Measurements from ENCODE around the gene ETV7.

ETV7 gene

DNA sequence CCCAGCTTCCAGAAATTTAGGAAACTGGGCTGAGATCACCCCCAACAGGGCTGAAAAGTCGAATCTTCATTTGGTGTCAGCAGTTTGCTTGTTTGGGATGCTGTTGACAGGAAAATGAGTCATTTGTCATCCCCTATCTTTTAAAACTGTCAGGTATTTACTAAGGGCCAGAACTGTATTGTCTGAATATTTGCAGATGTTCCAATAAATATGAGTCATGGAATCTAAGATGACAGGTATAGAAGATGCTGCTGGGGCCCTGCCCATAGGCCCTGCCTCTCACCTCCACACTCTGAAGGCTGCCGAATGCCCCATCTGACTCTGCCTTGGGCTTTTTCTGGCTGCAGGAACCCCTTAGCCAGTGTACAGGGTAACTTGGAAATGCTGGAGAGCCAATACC is 3.9 kb downstream of the ETV7 start:
- no peak overlapping the region for H3K4me3 ChIP-seq (ENCODE audit: low read depth, low read length)
- H3K27me3 ChIP-seq (ENCODE audit: control insufficient read depth, insufficient read depth, low read length) = peaks cover 35% of the 10 kb centered on the region
- no peak overlapping the region for H3K9ac ChIP-seq (ENCODE audit: low read length)
- H3K27ac ChIP-seq (ENCODE audit: low read depth, low read length) = no peak overlapping the region
- H3K9me3 ChIP-seq (ENCODE audit: control insufficient read depth, insufficient read depth, low read depth, low read length) = no peaks in the 10 kb centered on the region
- 0 out of 2 replicates have a peak, but pooled peaks cover 6% of the 10 kb centered on the region for H3K4me1 ChIP-seq (ENCODE audit: control insufficient read depth, insufficient read depth, low read length)
- no peaks in the 10 kb centered on the region for H3K36me3 ChIP-seq (ENCODE audit: control insufficient read depth, insufficient read depth, low read length)

DNA sequence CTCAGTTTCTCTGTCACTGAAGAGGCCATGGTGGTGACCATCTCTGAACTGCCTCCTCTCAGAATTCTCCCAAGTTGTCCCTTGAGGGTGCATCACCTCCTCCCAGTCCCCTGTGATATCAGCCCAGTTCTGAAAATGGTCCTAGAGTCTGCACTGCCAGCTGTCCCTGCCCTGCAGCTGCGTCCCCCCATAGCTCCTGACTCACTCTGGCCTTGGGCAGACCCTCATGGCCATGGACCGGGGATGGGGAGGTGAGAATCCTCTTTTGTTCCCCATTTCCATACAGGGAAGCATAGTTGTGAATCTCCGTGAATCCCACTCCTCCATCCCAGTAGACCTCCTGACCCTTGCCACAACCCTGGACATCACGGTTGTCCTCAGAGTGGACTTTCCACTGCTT is 4.5 kb downstream of the ETV7 start:
- H3K27ac ChIP-seq (ENCODE audit: low read depth, low read length) = no peak overlapping the region
- no peaks in the 10 kb centered on the region for H3K9me3 ChIP-seq (ENCODE audit: control insufficient read depth, insufficient read depth, low read depth, low read length)
- 0 out of 2 replicates have a peak, but pooled peaks cover 3% of the 10 kb centered on the region for H3K4me1 ChIP-seq (ENCODE audit: control insufficient read depth, insufficient read depth, low read length)
- H3K4me3 ChIP-seq (ENCODE audit: low read depth, low read length) = no peak overlapping the region
- peaks cover 29% of the 10 kb centered on the region for H3K27me3 ChIP-seq (ENCODE audit: control insufficient read depth, insufficient read depth, low read length)
- no peaks in the 10 kb centered on the region for H3K36me3 ChIP-seq (ENCODE audit: control insufficient read depth, insufficient read depth, low read length)
- H3K9ac ChIP-seq (ENCODE audit: low read length) = no peak overlapping the region

DNA sequence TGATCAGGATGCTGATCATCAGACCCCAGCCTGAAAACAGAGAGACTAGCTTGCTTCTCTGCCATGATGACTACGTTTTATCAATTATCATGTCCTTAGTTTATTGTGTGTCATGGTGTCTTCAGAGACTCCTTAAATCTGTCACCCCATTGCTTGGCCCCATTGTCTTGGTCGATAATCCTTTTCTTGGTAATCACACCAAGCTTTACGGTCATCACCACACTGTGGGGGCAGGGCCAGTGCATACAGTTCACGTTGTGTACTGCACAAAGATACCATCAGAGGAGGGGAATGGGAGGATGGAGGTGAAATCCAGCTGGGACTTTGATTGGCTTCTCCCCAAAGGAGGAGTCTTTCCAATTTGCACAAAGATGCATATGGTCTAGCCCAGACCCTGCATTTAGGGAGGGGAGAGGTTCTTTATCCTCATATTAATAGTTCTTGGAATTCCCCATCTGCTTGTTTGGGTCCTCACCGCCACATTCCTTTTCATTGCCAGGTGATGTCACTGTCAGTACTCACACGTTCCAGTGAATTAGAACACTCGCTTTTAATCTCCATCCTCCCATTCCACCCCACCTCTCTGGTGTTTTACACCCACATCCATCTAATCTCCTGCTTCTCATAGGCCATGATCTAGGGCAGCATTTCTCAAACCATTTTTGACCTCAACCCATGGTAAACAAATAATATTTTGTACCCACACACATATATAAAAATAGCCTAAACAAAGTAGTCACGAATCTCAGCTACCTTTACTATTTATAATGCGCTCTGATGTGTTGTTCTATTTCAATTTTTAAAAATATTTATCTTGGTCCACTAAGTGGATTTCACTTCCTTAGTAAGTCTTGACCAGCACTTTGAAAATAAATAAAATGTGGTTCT is 5.7 kb downstream of the ETV7 start:
- no peaks in the 10 kb centered on the region for H3K36me3 ChIP-seq (ENCODE audit: control insufficient read depth, insufficient read depth, low read length)
- peaks cover 2% of the 10 kb centered on the region; the same call in 1 of the 2 replicates for H3K4me1 ChIP-seq (ENCODE audit: control insufficient read depth, insufficient read depth, low read length)
- no peaks in the 10 kb centered on the region for H3K9me3 ChIP-seq (ENCODE audit: control insufficient read depth, insufficient read depth, low read depth, low read length)
- no peak overlapping the region for H3K4me3 ChIP-seq (ENCODE audit: low read depth, low read length)
- H3K9ac ChIP-seq (ENCODE audit: low read length) = no peak overlapping the region
- H3K27ac ChIP-seq (ENCODE audit: low read depth, low read length) = no peak overlapping the region
- H3K27me3 ChIP-seq (ENCODE audit: control insufficient read depth, insufficient read depth, low read length) = peaks cover 17% of the 10 kb centered on the region

DNA sequence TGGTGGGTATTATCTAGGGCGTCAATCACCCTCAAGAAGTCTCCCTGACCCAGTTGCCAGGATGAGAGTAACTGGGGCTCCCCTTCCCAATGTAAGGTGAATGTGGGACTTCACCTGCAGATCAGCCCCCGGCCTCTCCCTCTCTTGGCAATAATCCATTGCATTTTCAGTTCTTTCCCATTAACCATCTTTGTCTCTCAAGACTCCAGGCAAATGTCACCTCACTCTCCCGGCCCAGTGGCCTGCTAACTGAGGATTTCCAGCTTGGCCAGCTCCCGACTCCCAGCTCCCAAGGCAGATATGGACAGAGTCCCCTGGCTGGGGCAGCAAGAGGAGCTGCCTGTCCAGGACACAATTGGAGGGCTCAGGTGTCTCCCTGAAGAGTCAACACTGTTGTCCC is 7.3 kb downstream of the ETV7 start:
- no peak overlapping the region for H3K9ac ChIP-seq (ENCODE audit: low read length)
- H3K4me1 ChIP-seq (ENCODE audit: control insufficient read depth, insufficient read depth, low read length) = peaks cover 2% of the 10 kb centered on the region; the same call in 1 of the 2 replicates
- peaks cover 1% of the 10 kb centered on the region for H3K27me3 ChIP-seq (ENCODE audit: control insufficient read depth, insufficient read depth, low read length)
- H3K9me3 ChIP-seq (ENCODE audit: control insufficient read depth, insufficient read depth, low read depth, low read length) = no peaks in the 10 kb centered on the region
- H3K4me3 ChIP-seq (ENCODE audit: low read depth, low read length) = no peak overlapping the region
- H3K36me3 ChIP-seq (ENCODE audit: control insufficient read depth, insufficient read depth, low read length) = no peaks in the 10 kb centered on the region
- H3K27ac ChIP-seq (ENCODE audit: low read depth, low read length) = no peak overlapping the region

DNA sequence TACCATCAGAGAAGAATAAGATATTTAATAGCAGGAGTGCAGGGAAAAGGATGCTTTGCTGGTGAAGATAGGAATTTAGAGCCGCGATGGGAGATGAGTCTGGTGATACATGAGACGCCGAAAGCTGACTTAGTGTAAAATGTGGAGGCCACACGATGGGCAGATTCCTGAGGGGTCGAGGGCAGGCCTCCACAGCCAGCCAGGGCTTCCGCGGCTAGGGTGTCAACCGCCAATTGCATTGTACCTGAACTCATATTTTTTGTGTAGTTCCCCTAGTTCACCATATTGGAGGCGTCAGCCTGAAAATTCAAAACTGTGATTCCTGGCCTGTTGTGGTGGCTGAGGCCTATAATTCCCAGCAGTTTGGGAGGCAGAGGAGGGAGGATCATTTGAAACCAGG is 8.5 kb downstream of the ETV7 start:
- H3K27me3 ChIP-seq (ENCODE audit: control insufficient read depth, insufficient read depth, low read length) = no peaks in the 10 kb centered on the region
- H3K9ac ChIP-seq (ENCODE audit: low read length) = no peak overlapping the region
- H3K36me3 ChIP-seq (ENCODE audit: control insufficient read depth, insufficient read depth, low read length) = no peaks in the 10 kb centered on the region
- H3K27ac ChIP-seq (ENCODE audit: low read depth, low read length) = no peak overlapping the region
- H3K4me3 ChIP-seq (ENCODE audit: low read depth, low read length) = no peak overlapping the region
- H3K4me1 ChIP-seq (ENCODE audit: control insufficient read depth, insufficient read depth, low read length) = peaks cover 2% of the 10 kb centered on the region; the same call in 1 of the 2 replicates
- H3K9me3 ChIP-seq (ENCODE audit: control insufficient read depth, insufficient read depth, low read depth, low read length) = no peaks in the 10 kb centered on the region

DNA sequence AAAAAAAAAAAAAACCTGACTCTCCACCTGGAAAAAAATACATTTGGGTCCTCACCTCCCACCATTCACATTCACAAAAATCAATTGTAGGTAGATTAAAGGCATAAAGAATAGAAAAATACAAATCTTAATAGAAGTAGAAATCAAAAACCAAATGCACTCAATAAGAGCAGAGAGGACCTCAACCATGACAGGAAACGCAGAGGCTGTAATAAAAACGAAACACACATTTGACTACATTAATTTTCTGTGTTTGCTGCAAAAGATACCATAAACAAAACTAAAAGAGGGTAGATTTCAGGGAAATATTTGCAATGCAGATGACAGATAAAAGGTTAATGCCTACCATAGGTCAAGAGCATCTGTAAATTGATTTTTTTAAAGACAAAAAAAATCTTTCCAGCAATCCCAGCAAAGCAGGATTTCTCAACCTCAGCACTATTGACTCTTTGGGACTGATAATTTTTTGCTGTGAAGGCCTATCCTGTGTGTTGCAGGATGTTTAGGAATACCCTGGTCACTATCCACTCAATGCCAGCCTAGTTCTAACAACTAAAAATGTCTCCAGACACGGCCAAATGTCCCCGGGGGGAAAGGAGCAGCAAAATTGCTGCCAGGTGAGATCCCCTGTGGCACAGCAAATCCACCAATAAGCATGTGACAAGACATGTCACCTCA is 9.1 kb downstream of the ETV7 start:
- H3K4me1 ChIP-seq (ENCODE audit: control insufficient read depth, insufficient read depth, low read length) = peaks cover 6% of the 10 kb centered on the region; the same call in 1 of the 2 replicates
- H3K4me3 ChIP-seq (ENCODE audit: low read depth, low read length) = no peak overlapping the region

DNA sequence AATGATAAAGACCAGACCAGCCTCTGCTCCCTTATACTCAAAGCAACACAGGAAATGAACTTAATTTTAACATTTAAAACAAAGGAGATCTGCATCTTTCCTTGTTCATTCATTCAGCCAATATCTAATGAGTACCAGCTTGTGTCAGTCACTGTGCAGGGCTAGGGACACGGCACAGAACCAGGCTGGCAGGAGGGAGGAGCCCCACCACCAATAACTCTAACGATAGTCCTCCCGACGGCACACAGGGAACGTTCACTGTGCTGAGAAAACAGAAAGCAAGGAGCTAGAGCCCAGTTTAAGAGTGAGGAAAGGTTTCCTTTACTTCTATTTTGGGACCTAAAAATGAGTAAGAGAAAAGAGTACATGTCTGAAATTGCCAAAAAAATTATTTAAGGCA is 9.9 kb downstream of the ETV7 start:
- no peak overlapping the region for H3K9ac ChIP-seq (ENCODE audit: low read length)
- H3K4me3 ChIP-seq (ENCODE audit: low read depth, low read length) = no peak overlapping the region
- no peaks in the 10 kb centered on the region for H3K9me3 ChIP-seq (ENCODE audit: control insufficient read depth, insufficient read depth, low read depth, low read length)
- no peak overlapping the region for H3K27ac ChIP-seq (ENCODE audit: low read depth, low read length)
- H3K36me3 ChIP-seq (ENCODE audit: control insufficient read depth, insufficient read depth, low read length) = no peaks in the 10 kb centered on the region
- peaks cover 6% of the 10 kb centered on the region; the same call in 1 of the 2 replicates for H3K4me1 ChIP-seq (ENCODE audit: control insufficient read depth, insufficient read depth, low read length)
- H3K27me3 ChIP-seq (ENCODE audit: control insufficient read depth, insufficient read depth, low read length) = no peaks in the 10 kb centered on the region

More for the DNA sequence above, 9.1 kb downstream of the ETV7 start:
- H3K36me3 ChIP-seq (ENCODE audit: control insufficient read depth, insufficient read depth, low read length) = no peaks in the 10 kb centered on the region
- H3K27ac ChIP-seq (ENCODE audit: low read depth, low read length) = no peak overlapping the region
- H3K9ac ChIP-seq (ENCODE audit: low read length) = no peak overlapping the region
- no peaks in the 10 kb centered on the region for H3K27me3 ChIP-seq (ENCODE audit: control insufficient read depth, insufficient read depth, low read length)
- H3K9me3 ChIP-seq (ENCODE audit: control insufficient read depth, insufficient read depth, low read depth, low read length) = no peaks in the 10 kb centered on the region

DNA sequence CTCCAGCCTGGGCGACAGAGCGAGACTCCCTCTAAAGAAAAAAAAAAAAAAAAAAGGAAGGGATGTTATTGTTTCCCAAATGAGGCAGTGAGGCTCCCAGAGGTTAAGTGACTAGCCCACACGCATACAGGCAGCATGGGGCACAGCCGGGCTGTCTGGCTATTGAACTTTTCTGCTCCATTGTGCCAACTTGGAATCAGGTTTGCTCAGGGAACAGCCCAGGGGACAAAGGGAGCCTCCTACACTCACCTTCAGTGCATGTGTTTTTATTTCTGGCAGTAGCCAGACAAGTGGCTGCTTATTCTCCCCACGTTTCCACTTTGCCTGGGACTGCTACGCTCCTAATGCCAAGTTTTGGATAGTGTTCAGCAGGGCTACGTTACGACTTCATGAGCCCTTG is 10.7 kb downstream of the ETV7 start:
- peaks cover 4% of the 10 kb centered on the region; the same call in 1 of the 2 replicates for H3K4me1 ChIP-seq (ENCODE audit: control insufficient read depth, insufficient read depth, low read length)
- no peak overlapping the region for H3K27ac ChIP-seq (ENCODE audit: low read depth, low read length)
- no peaks in the 10 kb centered on the region for H3K27me3 ChIP-seq (ENCODE audit: control insufficient read depth, insufficient read depth, low read length)
- no peak overlapping the region for H3K9ac ChIP-seq (ENCODE audit: low read length)
- no peaks in the 10 kb centered on the region for H3K9me3 ChIP-seq (ENCODE audit: control insufficient read depth, insufficient read depth, low read depth, low read length)
- no peak overlapping the region for H3K4me3 ChIP-seq (ENCODE audit: low read depth, low read length)
- H3K36me3 ChIP-seq (ENCODE audit: control insufficient read depth, insufficient read depth, low read length) = no peaks in the 10 kb centered on the region

DNA sequence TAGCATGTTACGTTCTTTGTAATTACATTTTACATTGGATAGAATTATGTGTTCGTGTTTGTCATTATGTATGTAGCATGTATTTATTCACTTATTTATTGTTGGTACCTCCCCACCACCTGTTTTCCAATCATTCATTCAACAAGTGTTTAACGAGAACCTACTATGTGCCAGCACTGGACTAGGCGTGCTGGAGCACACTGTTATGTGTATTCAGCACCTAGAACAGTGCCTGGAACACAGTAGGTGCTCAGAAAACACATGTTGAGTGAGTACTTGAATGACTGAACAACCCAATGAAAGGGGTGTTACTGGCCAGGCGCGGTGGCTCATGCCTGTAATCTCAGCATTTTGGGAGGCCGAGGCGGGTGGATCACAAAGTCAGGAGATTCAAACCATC is 11.3 kb downstream of the ETV7 start:
- H3K9ac ChIP-seq (ENCODE audit: low read length) = no peak overlapping the region

DNA sequence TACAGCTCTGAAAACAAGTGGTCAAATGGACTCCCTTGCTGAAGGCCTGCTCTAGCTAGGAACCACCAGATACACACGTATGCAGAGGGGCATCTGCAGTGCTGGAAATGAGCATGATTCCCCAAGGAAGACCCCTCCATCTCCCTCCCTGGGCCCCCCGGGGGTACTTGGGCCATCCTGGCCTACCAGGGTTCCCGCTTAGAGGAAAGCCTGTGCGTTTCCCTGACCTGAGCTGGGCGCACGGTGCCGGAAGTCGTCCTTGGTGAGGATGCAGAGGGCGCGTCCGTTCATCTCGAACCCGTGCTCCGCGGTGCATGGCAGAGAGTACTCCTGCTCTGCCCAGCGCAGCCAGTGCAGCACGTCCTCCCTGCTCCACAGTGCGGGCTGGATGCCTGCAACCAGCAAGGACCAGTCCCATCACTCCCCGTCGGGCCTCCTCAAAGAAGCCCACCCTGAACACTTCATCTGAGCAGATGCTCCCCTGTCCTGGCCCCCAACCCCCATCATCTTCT is 11.8 kb downstream of the ETV7 start:
- Histone ChIP-seq H3K4me3 (ENCODE audit: low read depth, low read length) (no peak overlapping the region), H3K36me3 (ENCODE audit: control insufficient read depth, insufficient read depth, low read length) (no peaks in the 10 kb centered on the region), H3K9ac (ENCODE audit: low read length) (no peak overlapping the region), H3K27me3 (ENCODE audit: control insufficient read depth, insufficient read depth, low read length) (no peaks in the 10 kb centered on the region), H3K4me1 (ENCODE audit: control insufficient read depth, insufficient read depth, low read length) (peaks cover 4% of the 10 kb centered on the region; the same call in 1 of the 2 replicates), H3K27ac (ENCODE audit: low read depth, low read length) (no peak overlapping the region), H3K9me3 (ENCODE audit: control insufficient read depth, insufficient read depth, low read depth, low read length) (no peaks in the 10 kb centered on the region)

More for the DNA sequence above, 11.3 kb downstream of the ETV7 start:
- no peaks in the 10 kb centered on the region for H3K36me3 ChIP-seq (ENCODE audit: control insufficient read depth, insufficient read depth, low read length)
- H3K9me3 ChIP-seq (ENCODE audit: control insufficient read depth, insufficient read depth, low read depth, low read length) = no peaks in the 10 kb centered on the region
- H3K27me3 ChIP-seq (ENCODE audit: control insufficient read depth, insufficient read depth, low read length) = no peaks in the 10 kb centered on the region
- H3K27ac ChIP-seq (ENCODE audit: low read depth, low read length) = no peak overlapping the region
- peaks cover 4% of the 10 kb centered on the region; the same call in 1 of the 2 replicates for H3K4me1 ChIP-seq (ENCODE audit: control insufficient read depth, insufficient read depth, low read length)
- no peak overlapping the region for H3K4me3 ChIP-seq (ENCODE audit: low read depth, low read length)

DNA sequence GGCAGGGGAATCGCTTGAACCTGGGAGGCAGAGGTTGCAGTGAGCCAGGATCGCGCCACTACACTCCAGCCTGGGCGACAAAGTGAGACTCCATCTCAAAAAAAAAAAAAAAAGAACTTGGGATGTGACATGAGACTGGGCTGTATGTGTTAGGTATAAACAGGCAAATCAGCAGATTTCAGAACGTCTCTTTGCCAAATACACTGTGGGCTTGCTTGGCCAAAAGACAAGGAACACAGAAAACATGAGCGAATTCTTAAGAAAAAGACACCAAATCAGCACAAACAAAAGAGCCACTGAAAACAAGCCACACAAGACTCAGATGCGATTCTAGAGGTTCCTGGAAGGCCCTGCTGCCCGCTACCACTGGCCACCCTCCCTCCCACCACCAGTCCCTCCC is 12.5 kb downstream of the ETV7 start:
- Histone ChIP-seq H3K27me3 (ENCODE audit: control insufficient read depth, insufficient read depth, low read length) (no peaks in the 10 kb centered on the region), H3K9me3 (ENCODE audit: control insufficient read depth, insufficient read depth, low read depth, low read length) (no peaks in the 10 kb centered on the region), H3K36me3 (ENCODE audit: control insufficient read depth, insufficient read depth, low read length) (no peaks in the 10 kb centered on the region), H3K9ac (ENCODE audit: low read length) (no peak overlapping the region), H3K4me1 (ENCODE audit: control insufficient read depth, insufficient read depth, low read length) (peaks cover 4% of the 10 kb centered on the region; the same call in 1 of the 2 replicates), H3K27ac (ENCODE audit: low read depth, low read length) (no peak overlapping the region), H3K4me3 (ENCODE audit: low read depth, low read length) (no peak overlapping the region)

All from HUES6 (cell line).